Prostate gland (tissue), 2 donors: Measurements from ENCODE around the gene FAAH.

Experiments used
- CTCF ChIP-seq, 4 experiments: fragments of 200-600 bp in 2 of 4; fragments of 450-650 bp in 2 of 4; sonication (generic) in 2 of 4; IDR thresholded peaks; 1 replicate in 3 of 4; 2 replicates in 1 of 4; pipeline ENCODE4 v1.5.1; 2016 to 2019; ENCODE audit warnings: antibody characterized with exemption in 4 of 4, mild to moderate bottlenecking in 2 of 4, moderate library complexity in 2 of 4
- POLR2A ChIP-seq: fragments of 450-650 bp; IDR thresholded peaks from one replicate; pipeline ENCODE4 v1.6.1; 2016; ENCODE audit warnings: antibody characterized with exemption, mild to moderate bottlenecking

DNA sequence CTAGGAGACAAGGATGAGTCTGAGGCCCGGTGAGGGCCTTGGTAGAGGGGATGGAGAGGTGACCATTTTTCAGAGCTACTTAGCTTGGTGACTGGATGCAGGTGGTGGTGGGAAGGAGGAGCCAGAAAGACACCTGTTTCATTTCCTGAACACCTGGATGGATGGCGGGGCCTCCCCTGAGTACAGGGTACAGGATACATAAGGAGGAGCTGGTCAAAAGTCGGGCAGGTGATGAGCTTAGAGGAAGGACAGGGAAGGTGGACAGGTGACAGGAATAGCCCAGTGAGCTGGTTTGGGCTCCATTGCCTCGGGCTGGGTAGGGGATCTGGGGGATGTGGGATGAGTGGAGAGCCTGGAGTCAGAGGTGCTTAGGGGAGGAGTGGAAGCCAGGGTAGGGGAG is 6.3 kb downstream of the FAAH start:
- no peak for TF ChIP-seq CTCF (IDR thresholded peaks at IDR 0.05)
- TF ChIP-seq POLR2A: no peak
